IPS DF 4.7 (cell line): ENCODE data around the gene CCDC63.

Experiments used
- DNase-seq: peaks from one replicate; pipeline ENCODE4 v3.0.0-alpha.2; 2013; ENCODE audit warnings: low spot score; ENCODE audit errors: extremely low read depth

The CCDC63 gene

DNA sequence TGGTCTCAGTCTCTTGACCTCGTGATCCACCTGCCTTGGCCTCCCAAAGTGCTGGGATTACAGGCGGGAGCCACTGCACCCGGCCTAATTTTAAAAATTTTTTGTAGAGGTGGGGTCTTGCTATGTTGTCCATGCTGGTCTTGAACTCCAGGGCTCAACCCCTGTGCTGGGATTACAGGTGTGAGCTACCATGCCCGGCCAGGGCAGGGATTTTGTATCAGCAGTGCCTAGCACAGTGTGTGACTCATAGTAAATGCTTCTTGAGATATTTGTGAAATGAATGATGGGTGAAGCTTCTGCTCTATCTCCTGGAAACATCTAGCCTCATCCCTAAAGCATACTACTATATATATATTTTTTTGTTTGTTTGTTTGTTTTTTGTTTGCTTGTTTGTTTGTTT, 36.5 kb downstream of the CCDC63 start:
- no peak for DNase-seq

DNA sequence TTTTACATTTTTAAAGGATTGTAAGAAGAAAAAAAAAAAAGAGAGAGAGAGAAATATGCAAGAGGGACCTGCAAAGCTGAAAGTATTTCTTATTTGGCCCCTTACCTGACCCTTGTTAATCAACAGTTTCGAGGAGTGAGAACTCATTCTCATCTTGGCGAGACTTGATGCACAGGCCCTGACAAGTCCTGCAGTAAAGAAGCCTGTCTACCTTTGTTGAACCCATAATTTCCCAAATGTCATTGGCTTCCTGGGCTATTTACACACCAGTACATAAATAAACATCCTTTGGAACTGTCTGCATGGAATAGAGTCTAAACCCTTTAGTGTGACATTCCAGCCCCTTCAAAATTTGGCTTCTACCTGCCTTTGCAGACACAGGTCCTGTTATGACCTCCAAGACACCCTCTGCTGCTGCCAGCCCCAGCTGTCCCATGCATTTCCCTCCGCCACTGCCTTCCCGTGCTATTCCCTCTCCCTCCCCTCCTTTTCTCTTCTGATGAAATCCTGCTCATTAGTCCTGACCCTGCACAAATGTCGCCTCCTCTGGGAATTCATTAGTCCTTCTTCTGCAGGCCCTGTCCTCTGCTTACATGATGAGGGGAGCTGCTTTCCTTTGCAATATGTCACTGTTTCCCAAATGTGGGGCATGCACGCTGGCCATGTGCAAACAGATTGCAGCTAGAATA, 38.5 kb downstream of the CCDC63 start:
- no peak for DNase-seq

DNA sequence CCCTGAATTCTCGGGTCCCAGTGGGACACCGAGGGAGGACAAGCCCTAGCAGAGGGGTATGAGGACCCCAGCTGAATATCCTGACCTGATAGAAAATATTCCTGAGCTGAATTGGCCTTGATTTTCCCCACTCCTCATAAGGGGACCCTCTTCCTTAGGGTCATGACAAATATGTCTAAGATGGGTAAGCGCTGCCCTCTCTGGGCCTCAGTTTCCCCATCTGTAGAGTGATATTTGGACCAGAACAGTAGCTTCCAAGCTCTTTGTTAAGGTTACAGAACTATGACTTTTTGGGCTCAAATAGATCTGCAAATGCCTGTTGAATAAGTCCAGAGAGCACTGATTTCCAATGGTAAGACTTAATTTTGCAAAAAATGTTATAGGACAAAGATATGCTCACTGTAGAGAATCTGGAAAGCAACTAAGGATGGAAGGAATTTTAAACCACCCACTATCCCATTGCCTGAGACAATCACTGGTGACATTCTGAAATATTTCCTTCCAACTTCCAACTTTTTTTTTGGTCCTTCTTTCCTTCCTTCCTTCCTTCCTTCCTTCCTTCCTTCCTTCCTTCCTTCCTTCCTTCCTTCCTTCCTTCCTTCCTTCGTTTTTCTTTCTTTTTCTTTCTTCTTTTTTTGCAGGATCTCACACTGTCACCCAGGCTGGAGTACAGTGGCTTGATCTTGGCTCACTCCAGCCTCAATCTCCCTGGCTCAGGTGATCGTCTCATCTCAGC, 41.6 kb downstream of the CCDC63 start:
- DNase-seq = no peak

DNA sequence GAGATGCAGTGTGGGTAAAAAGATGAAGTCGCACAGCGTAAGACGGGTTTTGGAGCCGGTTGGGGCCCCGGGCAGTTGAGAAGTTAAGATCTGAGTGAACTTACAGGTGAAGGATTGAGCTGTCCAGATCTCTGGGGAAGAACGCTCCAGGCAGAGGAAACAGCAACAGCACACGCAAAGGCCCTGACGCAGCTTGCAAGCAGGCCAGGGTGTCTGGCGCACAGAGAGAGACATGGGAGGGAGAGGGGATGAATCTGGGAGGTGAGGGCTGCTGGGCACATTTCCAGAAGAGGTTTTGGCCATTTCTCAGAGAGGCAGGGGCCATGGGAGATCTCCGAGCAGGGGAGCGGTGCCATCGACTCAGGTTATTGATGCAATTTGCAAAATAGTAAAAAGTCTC, 42.6 kb downstream of the CCDC63 start:
- DNase-seq = no peak

DNA sequence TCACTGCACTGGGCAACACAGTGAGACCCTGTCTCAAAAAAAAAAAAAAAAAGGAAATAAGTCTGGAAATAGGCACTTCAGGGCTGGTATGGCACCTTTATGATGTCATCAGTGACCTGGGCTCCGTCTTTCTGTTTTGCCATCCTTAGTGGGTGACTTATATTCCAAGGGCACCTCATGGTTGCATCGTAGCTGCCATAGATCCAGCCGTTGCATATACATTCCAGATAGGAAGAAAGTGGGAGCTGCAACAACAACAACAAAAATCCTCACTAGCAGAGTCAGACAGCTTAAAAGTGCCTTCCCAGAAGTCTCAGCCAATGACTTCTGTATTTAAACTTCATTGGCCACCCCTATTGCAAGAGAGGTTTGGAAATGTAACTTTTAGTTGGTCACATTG, 47.2 kb downstream of the CCDC63 start:
- no peak for DNase-seq

DNA sequence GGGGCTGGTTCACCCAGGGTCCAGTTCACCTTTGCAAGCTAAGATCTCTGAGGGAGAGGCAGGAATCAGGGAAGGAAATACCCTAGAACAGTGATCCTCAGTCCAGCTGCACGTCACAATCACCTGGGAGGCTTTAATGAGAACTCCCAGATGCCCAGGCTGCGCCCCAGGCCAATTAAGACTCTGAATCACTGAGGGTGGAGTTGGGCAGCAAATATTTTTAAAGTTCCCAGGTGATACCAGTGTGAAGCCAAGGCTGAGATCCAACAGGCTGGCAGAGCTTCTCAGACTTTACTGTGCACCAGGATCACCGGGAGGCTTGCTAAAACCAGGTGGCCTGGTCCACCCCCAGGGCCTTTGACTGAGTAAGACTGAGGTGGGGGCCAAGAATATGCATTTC, 49.8 kb downstream of the CCDC63 start:
- no peak for DNase-seq

DNA sequence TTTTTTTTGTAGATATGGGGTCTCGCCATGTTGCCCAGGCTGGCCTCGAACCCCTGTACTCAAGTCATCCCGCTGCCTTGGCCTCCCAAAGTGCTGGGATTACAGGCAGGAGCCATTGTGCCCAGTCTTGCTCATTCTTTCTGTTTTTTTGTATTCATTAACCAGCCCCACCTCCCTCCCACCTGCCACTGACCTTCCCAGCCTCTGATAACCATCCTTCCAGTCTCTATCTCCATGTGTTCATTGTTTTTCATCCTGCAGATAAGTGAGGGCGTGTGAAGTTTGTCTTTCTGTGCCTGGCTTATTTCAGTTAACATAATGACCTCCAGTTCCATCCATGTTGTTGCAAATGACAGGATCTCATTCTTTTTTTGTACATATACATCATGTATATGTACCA, 54.6 kb downstream of the CCDC63 start:
- DNase-seq = no peak

DNA sequence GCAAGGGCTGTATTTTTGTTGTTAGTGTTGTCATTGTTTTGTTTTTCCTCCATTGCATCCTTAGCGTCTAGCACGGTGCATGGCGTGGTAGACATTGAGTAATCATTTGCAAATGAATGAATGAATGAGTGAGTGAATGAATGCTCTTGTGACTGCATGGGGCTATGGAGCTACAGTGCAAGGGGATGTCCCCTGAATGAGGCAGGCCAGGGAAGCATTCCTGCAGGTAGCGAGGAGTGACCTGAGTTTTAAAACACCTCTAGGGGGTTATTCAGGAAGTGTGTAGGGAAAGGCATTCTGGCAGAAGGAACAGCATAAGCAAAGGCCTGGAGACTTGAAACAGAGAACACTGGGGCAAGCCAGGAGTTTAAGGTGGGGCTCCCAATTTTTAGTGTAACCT, 56.7 kb downstream of the CCDC63 start:
- no peak for DNase-seq

DNA sequence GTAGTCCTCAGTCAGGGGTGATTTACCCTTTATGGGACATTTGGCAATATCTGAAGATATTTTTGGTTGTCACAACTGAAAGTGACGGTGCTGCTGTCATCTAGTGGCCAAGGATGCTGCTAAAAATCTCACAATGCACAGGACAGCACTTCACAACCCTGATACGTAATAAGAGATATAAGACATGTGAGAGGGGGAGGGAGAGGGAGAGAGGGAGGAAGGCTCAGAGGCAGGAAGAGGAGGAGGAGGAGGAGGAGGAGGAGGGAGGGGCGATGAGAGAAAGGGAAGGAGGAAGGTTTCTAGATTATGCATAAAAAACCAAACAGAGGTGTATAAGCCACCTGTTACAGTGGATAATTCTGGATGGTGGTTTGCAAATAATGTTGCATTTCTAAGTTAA, 59.3 kb downstream of the CCDC63 start:
- no peak for DNase-seq

DNA sequence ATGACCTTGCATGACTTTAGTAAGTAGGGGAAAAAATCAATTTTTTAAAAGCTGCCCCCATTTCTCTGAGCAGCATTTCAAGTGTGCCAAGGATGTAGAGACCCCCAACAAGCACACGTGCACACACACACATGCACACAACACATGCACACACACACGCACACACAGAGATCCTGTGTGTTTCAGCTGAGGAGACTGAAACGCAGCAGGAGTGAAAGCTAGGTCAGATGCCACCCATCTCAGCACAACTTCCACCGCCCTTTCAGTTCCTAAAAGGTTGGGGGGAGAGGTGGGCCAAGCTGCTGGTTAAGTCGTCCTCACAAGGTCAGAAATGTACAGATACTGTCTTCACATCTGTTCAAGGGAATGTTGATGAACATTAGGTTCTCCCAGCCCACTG, 59.7 kb downstream of the CCDC63 start:
- DNase-seq = no peak

DNA sequence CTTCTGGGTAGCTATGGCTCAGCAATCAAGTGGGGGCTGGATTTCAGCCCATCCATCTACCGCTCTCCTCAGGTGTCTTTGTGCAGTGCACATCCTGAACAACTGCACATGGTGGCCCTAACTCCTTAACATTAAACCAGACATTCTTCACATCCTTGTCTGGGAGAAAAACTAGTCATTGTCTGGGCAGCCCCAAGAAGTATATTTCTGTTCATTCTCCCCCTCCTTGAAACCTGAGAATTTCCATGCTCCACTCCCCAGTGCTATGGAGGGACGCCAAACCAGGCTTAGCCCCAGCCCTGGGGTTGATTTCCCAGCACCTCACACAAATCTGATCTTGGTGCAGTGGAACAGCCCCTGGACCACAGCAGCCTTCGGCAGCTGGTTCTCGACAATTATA, 60.2 kb downstream of the CCDC63 start:
- no peak for DNase-seq

DNA sequence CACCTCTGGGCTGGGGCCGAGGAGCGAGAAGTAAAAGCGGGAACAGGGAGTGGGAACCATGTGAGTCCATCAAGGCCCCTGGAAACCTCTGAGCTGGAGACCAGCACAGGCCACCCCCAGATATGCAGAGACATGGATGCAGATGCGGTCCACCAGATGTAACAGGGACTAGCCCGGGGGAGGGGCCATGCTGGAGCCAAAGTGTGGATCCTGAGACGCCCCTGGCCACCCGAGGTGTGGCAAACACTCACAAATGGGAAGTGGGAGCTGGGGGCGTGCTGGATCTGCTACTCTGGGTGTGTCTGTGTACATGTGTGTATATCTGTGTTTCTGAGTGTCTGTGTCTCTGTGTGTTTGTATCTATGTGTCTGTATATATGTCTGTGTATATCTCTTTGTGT, 60.8 kb downstream of the CCDC63 start:
- DNase-seq = no peak

DNA sequence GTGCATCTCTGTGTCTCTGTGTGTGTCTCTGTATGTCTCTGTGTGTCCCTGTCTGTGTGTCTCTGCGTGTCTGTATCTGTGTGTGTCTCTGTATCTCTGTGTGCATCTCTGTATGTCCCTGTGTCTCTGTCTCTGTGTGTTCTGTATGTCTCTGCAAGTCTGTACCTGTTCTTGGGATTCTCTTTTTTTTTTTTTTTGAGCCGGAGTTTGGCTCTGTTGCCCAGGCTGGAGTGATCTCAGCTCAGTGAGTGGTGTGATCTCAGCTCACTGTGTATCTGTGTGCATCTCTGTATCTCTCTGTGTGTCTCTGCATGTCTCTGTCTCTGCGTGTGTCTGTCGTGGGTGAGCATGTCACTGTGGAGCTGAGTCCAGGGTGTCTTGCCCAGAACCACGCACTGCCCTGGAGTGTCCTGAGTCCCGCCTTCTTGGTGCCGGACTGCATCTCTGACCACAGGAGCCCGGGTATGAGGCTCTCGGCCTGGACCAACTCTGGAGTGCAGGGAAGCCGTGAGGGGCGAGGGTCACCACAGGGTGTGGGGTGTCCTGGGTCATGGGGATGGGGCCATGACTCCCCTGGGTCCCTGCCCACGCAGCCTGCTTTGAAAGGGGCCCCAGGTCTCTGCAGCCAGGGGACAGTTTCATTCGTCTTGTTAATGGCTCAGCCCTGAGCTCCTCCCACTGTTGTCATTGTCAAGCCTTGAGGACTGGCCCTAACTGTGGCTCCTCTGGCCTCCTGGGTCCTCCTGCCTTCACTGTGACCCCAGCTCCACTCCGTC, 61.8 kb downstream of the CCDC63 start:
- no peak for DNase-seq

DNA sequence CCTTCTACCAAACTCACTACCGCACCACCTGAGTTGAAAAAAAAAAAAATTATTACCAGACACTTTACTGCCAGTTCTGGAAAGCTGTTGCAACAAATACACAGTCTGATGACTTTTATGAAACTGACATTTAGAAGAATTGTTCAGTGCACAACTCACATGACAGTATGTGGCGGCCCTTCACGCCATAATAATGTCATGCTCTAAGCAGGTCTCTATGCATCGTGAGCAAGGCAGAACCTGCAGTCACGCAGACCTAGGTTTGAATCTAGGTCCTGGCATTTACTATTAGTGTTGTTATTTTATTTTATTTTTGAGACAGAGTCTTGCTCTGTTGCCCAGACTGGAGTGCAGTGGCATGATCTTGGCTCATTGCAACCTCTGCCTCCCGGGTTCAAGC, 65.5 kb downstream of the CCDC63 start:
- no peak for DNase-seq

DNA sequence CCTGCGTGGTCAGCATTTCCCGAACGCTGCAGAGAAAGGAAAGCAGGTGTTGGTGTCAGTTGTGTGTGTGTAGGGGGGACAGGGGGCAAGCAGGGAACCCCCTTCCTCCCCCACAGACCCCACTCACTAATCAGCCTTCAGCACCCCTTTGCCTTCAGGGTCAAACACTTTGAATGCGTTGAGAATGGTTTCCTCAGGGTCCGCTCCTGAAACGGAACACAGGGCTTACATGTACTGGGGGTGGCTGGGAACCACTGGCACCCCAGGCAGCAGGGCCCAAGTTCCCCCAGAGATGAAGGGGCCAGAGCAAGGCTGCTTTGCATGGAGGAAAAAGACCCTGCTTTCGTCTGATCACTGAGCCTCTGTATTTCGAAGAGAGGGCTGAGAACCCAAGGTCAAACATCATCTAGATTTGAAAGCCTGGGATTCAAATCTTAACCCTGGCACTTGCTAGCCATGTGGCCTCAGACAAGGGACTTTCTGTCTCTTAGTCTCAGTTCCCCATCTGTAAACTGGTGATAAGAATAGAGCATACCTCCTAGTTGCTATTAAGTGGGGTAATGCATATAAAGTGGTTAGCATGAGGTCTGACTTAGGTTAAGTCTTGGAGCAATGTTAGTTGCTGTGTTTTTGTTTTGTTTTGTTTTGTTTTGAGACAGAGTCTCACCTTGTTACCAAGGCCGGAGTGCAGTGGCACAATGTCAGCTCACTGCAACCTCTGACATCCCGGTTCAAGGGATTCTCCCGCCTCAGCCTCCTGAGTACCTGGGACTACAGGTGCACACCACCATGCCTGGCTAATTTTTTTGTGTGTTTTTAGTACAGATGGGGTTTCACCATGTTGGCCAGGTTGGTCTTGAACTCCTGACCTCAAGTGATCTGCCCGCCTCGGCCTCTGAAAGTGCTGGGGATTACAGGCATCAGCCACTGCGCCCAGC, 66.6 kb downstream of the CCDC63 start:
- DNase-seq = no peak

DNA sequence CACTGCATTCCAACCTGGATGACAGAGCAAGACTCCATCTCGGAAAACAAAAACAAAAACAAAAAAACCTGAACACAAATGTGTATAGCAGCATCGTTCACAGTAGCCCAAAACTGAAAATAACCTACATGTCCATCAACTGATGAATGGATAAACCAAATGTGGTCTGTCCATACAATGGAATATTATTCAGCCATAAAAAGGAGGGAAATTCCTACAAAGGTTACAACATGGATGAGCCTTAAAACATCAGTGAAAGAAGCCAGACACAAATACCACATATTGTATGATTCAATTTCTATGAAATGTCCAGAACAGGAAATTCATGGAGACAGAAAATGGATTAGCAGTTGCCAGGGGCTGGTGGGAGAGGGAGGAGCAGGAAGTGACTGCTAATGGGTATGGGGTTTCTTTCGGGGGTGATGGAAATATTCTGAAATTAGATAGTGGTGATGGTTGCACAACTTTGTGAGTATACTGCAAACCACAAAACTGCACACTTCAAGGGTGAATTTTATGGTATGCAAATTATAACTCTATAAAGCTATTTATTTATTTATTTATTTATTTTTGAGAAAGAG, 69.6 kb downstream of the CCDC63 start:
- DNase-seq = no peak

DNA sequence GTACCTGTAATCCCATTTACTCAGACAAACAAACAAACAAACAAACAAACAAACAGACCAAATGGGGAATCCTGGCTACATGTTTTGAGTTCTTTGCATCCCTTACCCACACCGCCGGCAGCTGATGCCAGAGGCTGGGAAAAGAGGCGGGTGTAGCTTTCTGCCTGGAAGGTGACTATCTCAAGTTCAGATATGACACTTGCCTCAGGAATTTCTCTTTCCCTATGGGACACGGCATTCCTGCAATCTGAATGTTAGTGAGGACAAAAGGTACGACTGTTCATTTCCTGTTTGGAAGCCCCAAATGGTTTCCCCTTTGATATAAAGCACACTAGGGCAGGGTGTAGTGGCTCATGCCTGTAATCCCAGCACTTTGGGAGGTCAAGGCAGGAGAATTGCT, 70.7 kb downstream of the CCDC63 start:
- no peak for DNase-seq

DNA sequence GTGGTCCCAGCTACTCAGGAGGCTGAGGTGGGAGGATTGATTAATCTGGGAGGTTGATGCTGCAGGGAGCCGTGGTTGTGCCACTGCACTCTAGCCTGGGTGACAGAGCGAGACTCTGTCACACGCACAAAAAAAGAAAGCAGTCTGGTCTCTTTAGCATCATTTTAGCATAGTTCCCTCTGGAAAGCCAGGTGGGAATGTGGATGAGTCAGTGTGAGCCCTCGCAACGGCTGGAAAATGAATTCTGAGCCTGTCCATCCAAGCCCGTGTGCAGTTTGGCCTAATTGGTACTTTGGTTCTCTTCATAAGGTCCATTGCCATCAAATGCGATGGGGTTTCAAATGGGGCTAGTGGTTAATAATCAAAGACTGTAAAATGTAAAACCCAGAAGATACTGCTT, 71.2 kb downstream of the CCDC63 start:
- no peak for DNase-seq

DNA sequence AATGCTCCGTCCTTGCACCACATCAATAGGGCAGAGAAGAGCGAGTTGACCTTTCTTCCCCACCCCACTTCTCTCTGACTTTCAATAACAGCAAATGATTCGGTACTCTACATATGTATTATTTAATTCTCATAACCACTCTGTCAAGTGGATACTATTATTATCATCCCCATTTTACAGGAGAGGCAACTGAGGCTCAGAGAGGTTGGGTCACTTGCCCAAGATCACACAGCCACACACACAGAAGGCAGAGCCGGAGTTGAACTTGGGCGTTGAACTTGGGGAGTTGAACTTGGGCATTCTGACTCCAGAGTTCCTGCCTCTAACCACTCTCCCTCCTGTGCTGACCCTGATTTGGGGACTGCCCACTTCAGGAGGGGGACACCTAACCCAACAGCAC, 72.9 kb downstream of the CCDC63 start:
- no peak for DNase-seq

DNA sequence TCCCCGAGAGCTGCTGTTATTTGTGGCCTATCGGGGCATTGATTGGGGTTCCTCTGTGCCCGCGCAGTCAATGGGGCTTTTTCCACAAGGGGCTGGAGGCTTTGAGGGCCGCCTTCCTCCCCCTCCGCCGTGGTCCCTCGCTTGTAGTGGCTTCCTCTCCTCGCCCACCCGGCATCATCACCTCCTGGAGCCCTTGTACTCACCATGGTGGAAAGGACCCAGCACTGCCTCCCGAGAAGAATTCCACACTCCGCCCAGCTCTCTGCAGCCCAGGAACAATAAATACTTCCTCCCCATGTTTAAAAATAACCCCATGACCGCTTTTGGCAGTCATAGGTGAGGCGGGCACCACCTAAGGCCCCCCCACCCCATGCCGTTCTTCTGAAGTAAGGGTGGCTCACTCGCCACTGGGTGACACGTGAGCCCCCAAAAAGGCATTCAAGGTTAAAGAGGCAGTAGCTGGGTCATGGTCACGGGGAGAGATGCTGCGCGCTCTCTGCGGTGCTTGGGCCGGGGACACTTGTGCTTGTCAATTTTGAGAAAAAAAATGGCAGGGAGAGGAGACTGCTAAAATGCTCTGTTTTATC, 73.6 kb downstream of the CCDC63 start, which contains the start of gene MYL2:
Gene MYL2, minus strand, starts transcription at position 256 of the 587 bp plus-strand sequence. Its CDS starts 50 bp downstream, at position 206.
- no peak for DNase-seq

DNA sequence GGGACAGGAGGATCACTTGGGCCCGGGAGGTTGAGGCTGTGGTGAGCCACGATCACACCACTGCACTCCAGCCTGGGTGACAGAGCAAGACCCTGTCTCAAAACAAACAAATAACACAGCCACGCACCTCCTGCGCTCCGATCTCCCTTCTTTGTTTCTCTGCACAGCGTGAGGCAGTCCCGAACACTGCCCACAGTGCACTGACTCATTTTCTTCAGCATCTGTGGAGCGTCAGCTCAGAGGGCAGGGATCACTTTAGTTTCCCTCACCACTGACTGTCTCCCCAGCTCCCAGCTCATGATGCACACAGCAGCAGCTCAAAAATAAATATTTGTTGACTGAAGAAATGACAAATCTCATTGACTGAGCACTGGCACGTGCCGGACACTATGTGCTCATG, 74.5 kb downstream of the CCDC63 start:
- no peak for DNase-seq
